GM04504 (cell line): ENCODE data around the gene BEST1.
"Not testable (repeated sequence)": the region's sequence is repeated elsewhere in the genome, so short reads cannot be mapped to it uniquely, and the experiment has no call there.

ENCODE experiments used
- DNase-seq: peaks from one replicate; pipeline ENCODE4 v3.0.0-alpha.2; 2012; ENCODE audit warnings: low read depth

BEST1 gene

GRCh38 chr11:61978703-61979661 is 28.8 kb downstream of the BEST1 start:
- DNase-seq = no peak

- DNase-seq = no peak
Measured at GRCh38 chr11:61980783-61981541, 30.8 kb downstream of the BEST1 start.

- DNase-seq = no peak
Measured at GRCh38 chr11:61983419-61983818, 33.3 kb downstream of the BEST1 start.

GRCh38 chr11:61985869-61986268 is 35.7 kb downstream of the BEST1 start:
- DNase-seq = no peak

- no peak for DNase-seq
Measured at GRCh38 chr11:61994981-61995380, 44.8 kb downstream of the BEST1 start.

- no peak for DNase-seq
Measured at GRCh38 chr11:61996933-61997332, 46.8 kb downstream of the BEST1 start.

GRCh38 chr11:61999141-61999975 is 49.2 kb downstream of the BEST1 start:
- no peak for DNase-seq

- DNase-seq = no peak
Measured at GRCh38 chr11:62000539-62001446, 50.6 kb downstream of the BEST1 start.

- DNase-seq = no peak
Measured at GRCh38 chr11:62001450-62002191, 51.5 kb downstream of the BEST1 start.

- not testable (repeated sequence) for DNase-seq
Measured at GRCh38 chr11:62002283-62002682, 52.1 kb downstream of the BEST1 start.

- DNase-seq = no peak
Measured at GRCh38 chr11:62004473-62004872, 54.3 kb downstream of the BEST1 start.

GRCh38 chr11:62008193-62008592 is 58.0 kb downstream of the BEST1 start:
- no peak for DNase-seq

- no peak for DNase-seq
Measured at GRCh38 chr11:62010935-62011528, 60.9 kb downstream of the BEST1 start.

GRCh38 chr11:62011881-62012280 is 61.7 kb downstream of the BEST1 start:
- DNase-seq = no peak

GRCh38 chr11:62012451-62012831 is 62.3 kb downstream of the BEST1 start:
- DNase-seq = no peak

- DNase-seq = no peak
Measured at GRCh38 chr11:62012832-62013461, 62.8 kb downstream of the BEST1 start.
